Esophagus squamous epithelium (tissue), 4 donors: ENCODE measurements around the gene ZBTB21.

ENCODE experiments used
- POLR2A ChIP-seq, 4 donors: fragments of 450-650 bp; IDR thresholded peaks; one replicate each; pipeline ENCODE4 v1.6.1; 2017; ENCODE audit warnings: antibody characterized with exemption in 4 of 4, mild to moderate bottlenecking in 4 of 4, moderate library complexity in 3 of 4
- TF ChIP-seq, protein P1 (sequence below), 6 experiments: fragments of 450-650 bp in 4 of 6; fragments of 200-600 bp in 2 of 6; sonication (generic) in 2 of 6; IDR thresholded peaks; one replicate each; pipeline ENCODE4 v1.5.1; 2016 to 2019; ENCODE audit warnings: antibody characterized with exemption in 6 of 6, mild to moderate bottlenecking in 4 of 6, moderate library complexity in 4 of 6

DNA sequence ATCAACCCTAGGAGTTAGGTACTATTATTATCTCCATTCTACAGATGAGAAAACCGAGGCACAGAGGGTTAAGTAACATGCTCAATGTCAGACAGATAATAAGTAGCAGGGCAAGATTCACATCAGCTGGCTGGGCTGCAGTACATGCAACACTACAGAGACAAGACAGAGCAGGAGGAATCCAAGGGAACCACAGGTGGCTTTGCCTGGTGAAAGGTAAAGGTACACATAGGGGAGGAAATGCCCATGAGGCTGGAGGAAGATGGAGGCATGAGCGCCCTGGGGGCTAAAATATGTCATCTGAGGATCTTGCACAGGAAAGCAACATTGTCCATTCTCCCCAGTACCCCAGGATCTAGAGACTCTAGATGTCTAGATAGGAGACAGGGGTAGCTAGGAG lies 8.4 kb downstream of the ZBTB21 start:
- TF ChIP-seq, protein P1, sequence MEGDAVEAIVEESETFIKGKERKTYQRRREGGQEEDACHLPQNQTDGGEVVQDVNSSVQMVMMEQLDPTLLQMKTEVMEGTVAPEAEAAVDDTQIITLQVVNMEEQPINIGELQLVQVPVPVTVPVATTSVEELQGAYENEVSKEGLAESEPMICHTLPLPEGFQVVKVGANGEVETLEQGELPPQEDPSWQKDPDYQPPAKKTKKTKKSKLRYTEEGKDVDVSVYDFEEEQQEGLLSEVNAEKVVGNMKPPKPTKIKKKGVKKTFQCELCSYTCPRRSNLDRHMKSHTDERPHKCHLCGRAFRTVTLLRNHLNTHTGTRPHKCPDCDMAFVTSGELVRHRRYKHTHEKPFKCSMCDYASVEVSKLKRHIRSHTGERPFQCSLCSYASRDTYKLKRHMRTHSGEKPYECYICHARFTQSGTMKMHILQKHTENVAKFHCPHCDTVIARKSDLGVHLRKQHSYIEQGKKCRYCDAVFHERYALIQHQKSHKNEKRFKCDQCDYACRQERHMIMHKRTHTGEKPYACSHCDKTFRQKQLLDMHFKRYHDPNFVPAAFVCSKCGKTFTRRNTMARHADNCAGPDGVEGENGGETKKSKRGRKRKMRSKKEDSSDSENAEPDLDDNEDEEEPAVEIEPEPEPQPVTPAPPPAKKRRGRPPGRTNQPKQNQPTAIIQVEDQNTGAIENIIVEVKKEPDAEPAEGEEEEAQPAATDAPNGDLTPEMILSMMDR (IDR thresholded peaks at IDR 0.05): no peak
- no peak for TF ChIP-seq POLR2A (IDR thresholded peaks at IDR 0.05)
